ENCODE results near the gene CST3.

GRCh38 chr20:23669327-23669726 is 31.6 kb upstream of the CST3 start:
- TF ChIP-seq, protein P1, sequence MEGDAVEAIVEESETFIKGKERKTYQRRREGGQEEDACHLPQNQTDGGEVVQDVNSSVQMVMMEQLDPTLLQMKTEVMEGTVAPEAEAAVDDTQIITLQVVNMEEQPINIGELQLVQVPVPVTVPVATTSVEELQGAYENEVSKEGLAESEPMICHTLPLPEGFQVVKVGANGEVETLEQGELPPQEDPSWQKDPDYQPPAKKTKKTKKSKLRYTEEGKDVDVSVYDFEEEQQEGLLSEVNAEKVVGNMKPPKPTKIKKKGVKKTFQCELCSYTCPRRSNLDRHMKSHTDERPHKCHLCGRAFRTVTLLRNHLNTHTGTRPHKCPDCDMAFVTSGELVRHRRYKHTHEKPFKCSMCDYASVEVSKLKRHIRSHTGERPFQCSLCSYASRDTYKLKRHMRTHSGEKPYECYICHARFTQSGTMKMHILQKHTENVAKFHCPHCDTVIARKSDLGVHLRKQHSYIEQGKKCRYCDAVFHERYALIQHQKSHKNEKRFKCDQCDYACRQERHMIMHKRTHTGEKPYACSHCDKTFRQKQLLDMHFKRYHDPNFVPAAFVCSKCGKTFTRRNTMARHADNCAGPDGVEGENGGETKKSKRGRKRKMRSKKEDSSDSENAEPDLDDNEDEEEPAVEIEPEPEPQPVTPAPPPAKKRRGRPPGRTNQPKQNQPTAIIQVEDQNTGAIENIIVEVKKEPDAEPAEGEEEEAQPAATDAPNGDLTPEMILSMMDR (IDR thresholded peaks at IDR 0.05), result no peak
- TF ChIP-seq EP300 (IDR thresholded peaks at IDR 0.05; ENCODE audit: low read depth) (no peak), POLR2AphosphoS5 (IDR thresholded peaks at IDR 0.05) (no peak), POLR2A (IDR thresholded peaks at IDR 0.05) (no peak)
